Large intestine (tissue), 3 donors: Measurements from ENCODE around the gene SUSD3. TPM values are rescaled to one million over a fixed set of nuclear protein-coding genes. Genes with fewer than 3 reads are reported as not detected.

Experiments used
- DNase-seq, 2 donors: peaks; one replicate each; pipeline versions ENCODE4 v3.0.0 to v3.0.0-alpha.2; 2013
- H3K27ac ChIP-seq: one replicate; pipeline ENCODE4 v1.5.1; 2013; ENCODE audit warnings: low read length
- H3K27me3 ChIP-seq: 2 replicates; pipeline ENCODE4 v1.6.1; 2013; ENCODE audit warnings: low read length; ENCODE audit not compliant: control insufficient read depth, insufficient read depth
- H3K36me3 ChIP-seq: 2 replicates; pipeline ENCODE4 v1.6.1; 2013; ENCODE audit warnings: low read length; ENCODE audit not compliant: control insufficient read depth, insufficient read depth
- H3K4me1 ChIP-seq: one replicate; pipeline ENCODE4 v1.6.1; 2013; ENCODE audit warnings: low read length; ENCODE audit not compliant: control insufficient read depth, insufficient read depth
- H3K4me3 ChIP-seq: one replicate; pipeline ENCODE4 v1.5.1; 2013; ENCODE audit warnings: low read length
- H3K9me3 ChIP-seq: one replicate; pipeline ENCODE4 v1.6.1; 2013; ENCODE audit warnings: mild to moderate bottlenecking, low read depth, low read length, moderate library complexity; ENCODE audit not compliant: control insufficient read depth
- WGBS: methylation state at CpG from one replicate; pipeline ENCODE4 v1.1.5; 2013; ENCODE audit warnings: low lambda C conversion rate; ENCODE audit not compliant: insufficient coverage; 5-methylcytosine and 5-hydroxymethylcytosine counted together
- polyA plus RNA-seq: library from polyadenylated mRNA; unstranded; fragments of 120-200 nt; gene quantifications from one replicate; pipeline ENCODE4 v1.2.1, GENCODE V29; 2013

Gene SUSD3
- polyA plus RNA-seq, 1 donor = 7.6 TPM

DNA sequence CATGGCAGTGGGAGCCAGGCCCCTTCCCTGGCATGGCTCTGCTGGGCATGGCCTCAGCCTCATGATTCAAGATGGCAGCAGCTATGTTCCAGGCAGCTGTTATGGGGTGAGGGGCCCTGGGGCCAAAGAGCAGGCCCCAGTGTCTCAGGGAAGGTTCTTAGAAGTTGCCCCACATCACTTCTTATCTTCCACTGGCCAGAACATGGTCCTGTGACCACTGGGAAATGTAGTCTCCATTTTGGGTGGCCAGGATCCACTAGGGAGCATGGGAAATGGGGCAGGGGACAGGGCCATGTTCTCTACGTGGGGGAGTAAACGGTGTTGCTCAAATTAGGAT is 18.3 kb downstream of the SUSD3 start:
- DNase-seq = no peak
- H3K36me3 ChIP-seq = no peaks in the 10 kb centered on the region
- H3K4me3 ChIP-seq = no peak overlapping the region
- no peaks in the 10 kb centered on the region for H3K4me1 ChIP-seq
- no CpG with 5 or more reads among the region's 2 CpGs for WGBS
- H3K27me3 ChIP-seq = no peaks in the 10 kb centered on the region
- no peaks in the 10 kb centered on the region for H3K9me3 ChIP-seq
- no peak overlapping the region for H3K27ac ChIP-seq

DNA sequence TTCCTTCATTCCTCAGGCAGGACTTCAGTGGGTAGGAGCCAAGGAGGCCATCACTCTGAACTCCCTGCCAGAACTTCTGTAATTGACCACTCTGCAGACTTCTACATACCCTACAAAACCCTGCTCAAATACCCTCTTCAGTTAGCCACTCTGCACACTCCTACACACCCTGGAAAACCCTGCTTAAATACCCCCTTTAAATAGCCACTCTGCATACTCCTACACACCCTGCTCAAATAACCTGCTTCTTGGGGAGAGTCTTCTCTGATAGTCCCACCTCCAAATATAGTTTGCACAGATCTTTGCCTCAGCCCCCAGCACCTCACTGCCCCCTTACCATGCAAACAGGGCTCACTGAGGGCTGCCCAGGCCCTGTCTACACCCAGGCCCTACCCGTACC is 18.9 kb downstream of the SUSD3 start:
- Histone ChIP-seq H3K4me1 (no peaks in the 10 kb centered on the region), H3K9me3 (no peaks in the 10 kb centered on the region), H3K36me3 (no peaks in the 10 kb centered on the region), H3K27me3 (no peaks in the 10 kb centered on the region), H3K4me3 (no peak overlapping the region), H3K27ac (no peak overlapping the region)
- DNase-seq = no peak
- no CpG with 5 or more reads among the region's 1 CpG for WGBS

DNA sequence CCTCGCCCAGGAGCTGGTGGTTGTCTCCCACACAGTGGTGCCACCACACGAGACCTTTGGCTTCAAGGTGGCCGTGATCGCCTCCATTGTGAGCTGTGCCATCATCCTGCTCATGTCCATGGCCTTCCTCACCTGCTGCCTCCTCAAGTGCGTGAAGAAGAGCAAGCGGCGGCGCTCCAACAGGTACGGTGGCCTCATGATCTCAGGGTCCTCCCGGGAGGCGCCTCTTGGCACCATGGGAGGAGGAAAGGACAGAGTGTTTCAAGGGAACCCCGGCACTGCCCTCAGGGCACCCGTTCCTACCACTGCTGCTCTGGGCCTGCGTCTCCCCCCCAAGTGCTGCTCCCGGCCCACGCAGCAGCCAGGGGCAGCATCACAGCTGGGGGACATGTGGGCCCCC is 19.3 kb downstream of the SUSD3 start:
- no peak overlapping the region for H3K4me3 ChIP-seq
- H3K36me3 ChIP-seq = no peaks in the 10 kb centered on the region
- H3K27me3 ChIP-seq = no peaks in the 10 kb centered on the region
- H3K9me3 ChIP-seq = no peaks in the 10 kb centered on the region
- H3K27ac ChIP-seq = no peak overlapping the region
- H3K4me1 ChIP-seq = no peaks in the 10 kb centered on the region
- DNase-seq = no peak
- no CpG with 5 or more reads among the region's 16 CpGs for WGBS

DNA sequence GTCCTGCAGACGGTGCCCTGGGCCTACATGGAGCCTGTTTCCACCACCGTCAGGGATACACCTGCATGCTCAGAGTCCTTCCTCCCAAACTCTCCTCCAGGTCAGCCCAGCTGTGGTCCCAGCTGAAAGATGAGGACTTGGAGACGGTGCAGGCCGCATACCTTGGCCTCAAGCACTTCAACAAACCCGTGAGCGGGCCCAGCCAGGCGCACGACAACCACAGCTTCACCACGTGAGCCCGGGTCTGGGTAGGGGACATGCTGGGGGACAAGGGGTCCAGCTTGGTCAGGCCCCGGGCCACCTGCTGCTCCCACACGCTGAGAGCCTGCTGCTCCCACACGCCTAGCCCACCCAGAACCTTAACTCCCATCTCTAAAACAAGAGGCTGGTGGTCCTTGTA is 20.9 kb downstream of the SUSD3 start:
- no peak for DNase-seq
- no CpG with 5 or more reads among the region's 13 CpGs for WGBS
- Histone ChIP-seq H3K9me3 (no peaks in the 10 kb centered on the region), H3K4me1 (peaks cover 2% of the 10 kb centered on the region), H3K36me3 (peaks cover under 1% of the 10 kb centered on the region), H3K27ac (no peak overlapping the region), H3K4me3 (no peak overlapping the region), H3K27me3 (no peaks in the 10 kb centered on the region)

DNA sequence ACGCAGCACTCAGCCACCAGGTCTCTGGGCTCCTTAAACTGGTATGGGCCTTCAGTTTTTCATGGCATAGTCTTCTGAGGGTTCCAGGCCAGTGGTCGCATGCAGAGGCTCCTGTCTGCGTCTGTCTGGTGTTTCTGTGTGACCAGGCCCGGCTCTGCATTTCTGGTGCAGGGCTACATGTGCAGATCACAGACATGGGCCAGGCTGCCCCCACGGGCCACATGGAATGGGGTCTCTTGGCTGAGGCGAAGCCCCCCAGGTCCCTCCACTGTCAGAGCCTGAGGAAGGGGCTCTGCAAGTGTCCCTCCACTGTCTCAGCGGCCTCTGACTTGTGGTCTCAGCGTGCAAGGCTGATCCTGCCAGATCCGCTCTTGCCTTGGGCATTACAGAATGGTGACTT is 21.9 kb downstream of the SUSD3 start:
- Histone ChIP-seq H3K27me3 (no peaks in the 10 kb centered on the region), H3K36me3 (peaks cover 4% of the 10 kb centered on the region), H3K9me3 (no peaks in the 10 kb centered on the region), H3K27ac (no peak overlapping the region), H3K4me3 (no peak overlapping the region), H3K4me1 (peaks cover 2% of the 10 kb centered on the region)
- WGBS = no CpG with 5 or more reads among the region's 9 CpGs
- no peak for DNase-seq

DNA sequence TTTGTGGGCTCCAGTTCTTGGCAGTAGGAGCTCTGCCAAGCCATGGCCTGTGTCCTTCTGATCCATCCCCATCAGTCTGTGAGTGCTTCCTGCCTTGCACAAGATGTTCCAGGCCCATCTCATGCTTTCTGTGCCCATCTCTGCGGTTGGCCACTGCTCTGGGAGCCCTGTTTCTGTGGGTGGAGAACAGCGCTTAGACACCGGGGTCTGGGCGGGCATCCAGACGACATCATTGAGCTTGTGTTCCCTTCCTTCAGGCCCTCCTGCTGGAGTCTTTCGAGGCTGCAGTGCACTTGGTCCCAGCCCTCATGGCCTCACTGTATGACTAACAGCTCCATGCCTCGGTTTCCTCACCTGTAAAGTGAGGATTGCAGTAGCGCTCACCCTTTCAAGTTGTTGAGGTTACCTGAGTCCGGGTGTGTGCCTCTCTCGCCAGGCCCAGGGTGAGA is 22.6 kb downstream of the SUSD3 start:
- no peaks in the 10 kb centered on the region for H3K9me3 ChIP-seq

DNA sequence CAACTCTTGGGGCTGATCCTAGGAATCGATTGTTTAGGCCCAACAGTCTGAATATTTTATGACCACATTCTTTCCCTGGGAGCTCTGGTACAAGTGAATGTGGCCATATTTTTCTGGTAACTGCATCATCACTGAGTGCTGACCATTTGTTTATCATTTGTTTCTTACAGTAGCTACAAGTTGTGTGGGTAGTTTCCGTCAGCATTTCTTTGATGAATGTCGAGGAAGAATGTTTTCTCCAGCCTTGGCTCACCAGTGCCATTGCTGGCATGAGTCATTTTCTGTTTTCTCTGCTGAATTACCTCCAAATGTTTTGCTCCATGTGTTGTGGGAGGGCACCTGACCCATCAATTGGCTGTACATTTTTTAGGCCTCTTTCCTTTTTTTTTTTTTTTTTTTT is 23.4 kb downstream of the SUSD3 start:
- DNase-seq = no peak
- 50% methylated on average over 2 of the region's 3 CpGs for WGBS
- Histone ChIP-seq H3K4me1 (peaks cover 2% of the 10 kb centered on the region), H3K27me3 (no peaks in the 10 kb centered on the region), H3K9me3 (no peaks in the 10 kb centered on the region), H3K4me3 (no peak overlapping the region), H3K27ac (no peak overlapping the region), H3K36me3 (peaks cover 4% of the 10 kb centered on the region)

More for the DNA sequence above, 22.6 kb downstream of the SUSD3 start:
- Histone ChIP-seq H3K36me3 (peaks cover 4% of the 10 kb centered on the region), H3K27ac (no peak overlapping the region), H3K4me1 (peaks cover 2% of the 10 kb centered on the region), H3K4me3 (no peak overlapping the region), H3K27me3 (no peaks in the 10 kb centered on the region)
- no peak for DNase-seq
- WGBS = no CpG with 5 or more reads among the region's 10 CpGs

DNA sequence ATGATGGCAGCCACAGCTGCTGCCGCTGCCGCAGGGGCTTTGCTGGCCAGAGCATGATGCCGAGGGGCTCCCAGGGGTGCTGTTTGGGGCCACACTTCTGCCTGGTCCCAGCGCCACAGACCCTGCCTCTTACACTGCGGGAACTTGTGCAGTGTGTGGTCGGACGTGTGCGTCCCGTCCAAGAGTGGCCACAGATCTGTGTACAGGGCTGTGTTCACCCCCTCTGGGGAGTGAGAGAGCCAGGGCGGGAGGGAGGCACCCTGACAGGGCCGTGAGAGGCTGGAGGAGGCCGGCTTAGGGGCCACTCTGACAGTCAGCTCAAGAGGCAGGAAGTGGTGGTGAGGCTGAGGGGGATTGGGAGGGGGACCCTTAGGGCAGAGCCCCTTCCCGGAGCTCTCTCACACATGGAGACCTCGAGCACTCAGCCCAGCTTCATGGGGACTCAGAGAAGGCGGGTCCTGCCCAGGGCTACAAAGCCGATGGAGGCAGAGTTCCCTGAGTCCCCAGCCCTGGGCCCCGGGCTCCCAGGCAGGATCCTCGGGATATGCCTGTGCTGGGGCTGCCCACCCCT is 24.4 kb downstream of the SUSD3 start:
- no peak for DNase-seq
- H3K27ac ChIP-seq = no peak overlapping the region
- H3K9me3 ChIP-seq = no peaks in the 10 kb centered on the region
- WGBS = no CpG with 5 or more reads among the region's 18 CpGs
- no peaks in the 10 kb centered on the region for H3K27me3 ChIP-seq
- peaks cover 4% of the 10 kb centered on the region for H3K36me3 ChIP-seq
- no peak overlapping the region for H3K4me3 ChIP-seq
- peaks cover 2% of the 10 kb centered on the region for H3K4me1 ChIP-seq

DNA sequence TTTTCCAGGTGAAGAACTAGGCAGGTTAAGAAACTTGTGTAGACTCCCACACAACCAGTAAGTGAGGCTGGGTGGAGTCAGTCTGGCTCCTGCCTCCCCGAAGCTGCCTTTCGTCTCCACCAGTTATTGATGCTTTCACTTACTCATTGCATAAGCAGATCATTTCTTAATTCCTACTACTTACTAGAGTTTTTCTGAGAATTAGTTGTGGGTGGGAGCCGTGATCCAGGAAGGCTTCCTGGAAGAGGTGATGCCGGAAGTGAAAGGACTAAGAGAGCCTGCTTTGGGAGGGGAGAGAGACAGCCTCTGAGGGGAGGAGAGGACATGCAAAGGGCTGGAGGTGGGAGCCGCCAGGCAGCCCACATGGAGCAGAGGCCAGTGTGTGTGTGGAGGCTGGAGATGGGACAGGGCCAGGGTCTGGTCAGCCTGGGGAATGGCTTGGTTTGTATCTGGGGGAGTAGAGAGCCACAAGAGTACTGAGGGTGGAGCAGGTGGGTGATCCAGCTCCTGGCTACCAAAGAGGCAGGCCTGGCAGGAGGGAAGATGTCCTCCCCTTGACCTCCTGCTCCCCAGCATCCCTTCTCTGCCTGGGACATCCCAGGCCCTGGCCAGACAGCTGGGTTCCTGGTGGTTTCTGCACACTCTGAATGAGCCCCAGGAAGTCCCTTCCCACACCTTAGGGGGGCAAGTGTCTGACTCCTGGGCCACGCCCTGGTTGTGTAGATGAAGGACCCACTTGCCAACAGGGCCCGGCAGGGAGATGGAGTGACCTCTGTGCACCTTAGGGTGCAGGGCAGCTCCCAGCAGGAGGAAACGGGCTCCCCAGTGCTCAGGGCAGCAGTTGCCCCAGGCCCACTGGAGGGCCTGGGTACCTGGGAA is 25.3 kb downstream of the SUSD3 start:
- no peaks in the 10 kb centered on the region for H3K9me3 ChIP-seq
- no peak for DNase-seq
- H3K4me1 ChIP-seq = peaks cover 2% of the 10 kb centered on the region
- H3K4me3 ChIP-seq = no peak overlapping the region
- peaks cover 4% of the 10 kb centered on the region for H3K36me3 ChIP-seq
- WGBS = no CpG with 5 or more reads among the region's 8 CpGs
- H3K27ac ChIP-seq = no peak overlapping the region
- H3K27me3 ChIP-seq = no peaks in the 10 kb centered on the region

DNA sequence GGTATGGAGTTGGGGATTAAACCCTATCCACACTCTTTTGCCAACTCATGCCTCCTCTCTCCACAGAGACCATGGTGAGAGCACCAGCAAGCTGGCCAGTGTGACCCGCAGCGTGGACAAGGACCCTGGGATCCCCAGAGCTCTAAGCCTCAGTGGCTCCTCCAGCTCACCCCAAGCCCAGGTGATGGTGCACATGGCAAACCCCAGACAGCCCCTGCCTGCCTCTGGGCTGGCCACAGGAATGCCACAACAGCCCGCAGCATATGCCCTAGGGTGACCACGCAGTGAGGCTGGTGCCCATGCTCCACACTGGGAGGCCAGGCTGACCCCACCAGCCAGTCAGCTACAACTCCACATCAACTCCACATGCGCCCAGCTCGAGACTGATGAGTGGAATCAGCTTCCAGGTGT is 26.0 kb downstream of the SUSD3 start:
- WGBS = no CpG with 5 or more reads among the region's 6 CpGs
- H3K27ac ChIP-seq = no peak overlapping the region
- no peak for DNase-seq

DNA sequence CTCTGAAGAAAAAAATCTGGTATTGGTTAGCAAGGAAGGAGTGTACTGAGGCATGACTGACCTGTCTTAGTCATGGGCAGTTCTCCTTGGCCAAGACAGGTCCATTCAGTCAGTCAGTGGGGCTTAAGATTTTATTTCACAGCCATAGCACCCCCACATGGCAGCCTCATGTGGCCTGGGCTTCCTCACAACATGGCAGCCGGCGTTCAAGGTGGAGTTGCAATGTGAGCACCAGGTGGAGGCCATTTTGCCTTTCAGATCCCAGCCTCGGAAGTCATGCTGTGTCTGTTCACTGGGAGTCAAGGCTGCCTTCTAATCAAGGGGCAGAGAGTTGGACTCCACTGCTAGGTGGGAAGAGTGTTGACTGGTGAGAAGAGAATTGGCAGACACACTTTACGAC is 27.2 kb downstream of the SUSD3 start:
- WGBS = no CpG with 5 or more reads among the region's 4 CpGs
- Histone ChIP-seq H3K36me3 (peaks cover 4% of the 10 kb centered on the region), H3K27ac (no peak overlapping the region), H3K4me1 (peaks cover 2% of the 10 kb centered on the region), H3K4me3 (no peak overlapping the region), H3K27me3 (no peaks in the 10 kb centered on the region), H3K9me3 (no peaks in the 10 kb centered on the region)
- no peak for DNase-seq

More for the DNA sequence above, 26.0 kb downstream of the SUSD3 start:
- Histone ChIP-seq H3K9me3 (no peaks in the 10 kb centered on the region), H3K4me3 (no peak overlapping the region), H3K36me3 (peaks cover 4% of the 10 kb centered on the region), H3K4me1 (peaks cover 2% of the 10 kb centered on the region), H3K27me3 (no peaks in the 10 kb centered on the region)
